ENCODE measurements around the gene PTRH1. TPM values are rescaled to one million over a fixed set of nuclear protein-coding genes. Genes with fewer than 3 reads are reported as not detected.

PTRH1 gene
- total RNA-seq (2021) (22.4 and 32.9 TPM in 2 replicates), Bru-seq, nascent RNA (percentile 46 among the genes with signal in this experiment), BruChase-seq, experiment 1, labeled RNA remaining after a 2-hour chase (percentile 53 among the genes with signal in this experiment), BruChase-seq, experiment 2, labeled RNA remaining after a 6-hour chase (percentile 54 among the genes with signal in this experiment)
- long read RNA-seq, transcript PTRH1-208 (5 exons, 814 nt) = major isoform, 35 of 52 reads
- long read RNA-seq, partial matches to known transcripts = 5 of 52 reads
- long read RNA-seq, other reads (novel, unspliced or antisense) = 8 of 52 reads

GRCh38 chr9:127715470-127716337 is at the start of gene PTRH1, which contains the start of gene TTC16:
PTRH1 (minus strand) TSS chr9:127715663; CDS start chr9:127715639, 24 bp downstream.
TTC16 (plus strand) TSS chr9:127716079; CDS start chr9:127716146, 67 bp downstream.
- intact Hi-C loops (cut with micrococcal nuclease; ENCODE audit: unreplicated experiment) = no loop called here
- Histone ChIP-seq H3K4me2 (peak within 1 kb of the TSS; percentile 97), H3K27ac (no peak within 1 kb of the TSS; the same call in 1 of the 2 replicates), H3K27me3 (ENCODE audit: insufficient read depth, low read depth) (no peaks in the 10 kb centered on the region), H2AFZ (peak within 1 kb of the TSS; percentile 99), H4K20me1 (ENCODE audit: insufficient read depth) (peaks cover 11% of the 10 kb centered on the region; the same call in 1 of the 2 replicates), H3K79me2 (ENCODE audit: low read depth) (peaks cover 10% of the 10 kb centered on the region; the same call in 1 of the 2 replicates), H3K4me3 (peak within 1 kb of the TSS; percentile 92), H3K9me2 (ENCODE audit: insufficient read depth) (no peaks in the 10 kb centered on the region), H3F3A (ENCODE audit: insufficient read depth, low read depth) (peaks cover 9% of the 10 kb centered on the region; the same call in 1 of the 2 replicates), H3K36me3 (ENCODE audit: low read depth) (no peaks in the 10 kb centered on the region), H3K4me1 (replicated peaks; ENCODE audit: insufficient read depth) (0 out of 2 replicates have a peak, but pooled peaks cover 4% of the 10 kb centered on the region), H3K9me3 (ENCODE audit: insufficient read depth, low read depth) (no peaks in the 10 kb centered on the region)
- peak; percentile 87 to 98 for DNase-seq
- TF ChIP-seq EZH2 (IDR thresholded peaks at IDR 0.05; ENCODE audit: low read depth) = no peak
- no peak for TF ChIP-seq CTCF (conservative IDR thresholded peaks at IDR 0.05)
- ChIA-PET POLR2A (ENCODE audit: unreplicated experiment) (interaction anchor here (0.5 to 0.6 kb wide), 2 partner anchors 198 to 292 kb away, joined by 4 to 10 read pairs; partner anchors contain the start of gene ZNF79), CTCF (no interaction called here)
- BruUV-seq (replicated peaks) = TSS peak; percentile 75

- no peaks in the 10 kb centered on the region for H3K79me2 ChIP-seq (ENCODE audit: low read depth)
- no peak overlapping the region for H3K27ac ChIP-seq
- peak; percentile 53 for TF ChIP-seq CTCF (conservative IDR thresholded peaks at IDR 0.05)
- TF ChIP-seq EZH2 (IDR thresholded peaks at IDR 0.05; ENCODE audit: low read depth) = no peak
- no peak overlapping the region for H3K4me3 ChIP-seq
- no peak overlapping the region for H3K4me2 ChIP-seq
- POLR2A ChIA-PET (ENCODE audit: unreplicated experiment) = no interaction called here
- no peaks in the 10 kb centered on the region for H3K36me3 ChIP-seq (ENCODE audit: low read depth)
- peak in 1 of 2 experiments; percentile 45 for DNase-seq
- H3K9me2 ChIP-seq (ENCODE audit: insufficient read depth) = no peaks in the 10 kb centered on the region
- H3F3A ChIP-seq (ENCODE audit: insufficient read depth, low read depth) = no peaks in the 10 kb centered on the region
- no peaks in the 10 kb centered on the region for H3K4me1 ChIP-seq (replicated peaks; ENCODE audit: insufficient read depth)
- intact Hi-C loops (cut with micrococcal nuclease; ENCODE audit: unreplicated experiment) = no loop called here
- CTCF ChIA-PET = no interaction called here
- no peaks in the 10 kb centered on the region for H3K9me3 ChIP-seq (ENCODE audit: insufficient read depth, low read depth)
- H4K20me1 ChIP-seq (ENCODE audit: insufficient read depth) = no peaks in the 10 kb centered on the region
- no TSS peak for BruUV-seq (replicated peaks)
- no peak overlapping the region for H2AFZ ChIP-seq
- peaks cover 40% of the 10 kb centered on the region for H3K27me3 ChIP-seq (ENCODE audit: insufficient read depth, low read depth)
Measured at GRCh38 chr9:127763918-127764384, 48.5 kb upstream of the PTRH1 start.

GRCh38 chr9:127762111-127762676 is 46.7 kb upstream of the PTRH1 start:
- H3K9me3 ChIP-seq (ENCODE audit: insufficient read depth, low read depth) = no peaks in the 10 kb centered on the region
- H3K27me3 ChIP-seq (ENCODE audit: insufficient read depth, low read depth) = peaks cover 40% of the 10 kb centered on the region
- no peaks in the 10 kb centered on the region for H3K9me2 ChIP-seq (ENCODE audit: insufficient read depth)
- TF ChIP-seq CTCF (conservative IDR thresholded peaks at IDR 0.05) (no peak), EZH2 (IDR thresholded peaks at IDR 0.05; ENCODE audit: low read depth) (no peak)
- intact Hi-C loops (cut with micrococcal nuclease; ENCODE audit: unreplicated experiment) = no loop called here
- H3K4me1 ChIP-seq (replicated peaks; ENCODE audit: insufficient read depth) = no peaks in the 10 kb centered on the region
- no peak for DNase-seq
- ChIA-PET POLR2A (ENCODE audit: unreplicated experiment) (interaction anchor here (0.7 kb wide), 1 partner anchor 9 kb away, joined by 3 read pairs; no protein-coding TSS in a partner anchor), CTCF (no interaction called here)
- no peak overlapping the region for H3K27ac ChIP-seq
- no peaks in the 10 kb centered on the region for H4K20me1 ChIP-seq (ENCODE audit: insufficient read depth)
- no peak overlapping the region for H3K4me2 ChIP-seq
- H2AFZ ChIP-seq = no peak overlapping the region
- H3K4me3 ChIP-seq = no peak overlapping the region
- H3F3A ChIP-seq (ENCODE audit: insufficient read depth, low read depth) = no peaks in the 10 kb centered on the region
- no TSS peak for BruUV-seq (replicated peaks)
- no peaks in the 10 kb centered on the region for H3K79me2 ChIP-seq (ENCODE audit: low read depth)
- H3K36me3 ChIP-seq (ENCODE audit: low read depth) = no peaks in the 10 kb centered on the region
